H9 (cell line): ENCODE measurements around the gene NACA. TPM values are rescaled to one million over a fixed set of nuclear protein-coding genes. Genes with fewer than 3 reads are reported as not detected.

ENCODE experiments used
- DNase-seq: peaks from one replicate; pipeline ENCODE4 v3.0.0-alpha.2; 2017
- H2AFZ ChIP-seq: one replicate; pipeline ENCODE4 v1.6.1; 2013; ENCODE audit warnings: mild to moderate bottlenecking, low read length, control low read depth, moderate library complexity
- H2AK5ac ChIP-seq: 2 replicates; pipeline ENCODE4 v1.6.1; 2013; ENCODE audit warnings: low read length, control low read depth, mixed read lengths; ENCODE audit not compliant: insufficient read length
- H2BK120ac ChIP-seq: one replicate; pipeline ENCODE4 v1.6.1; 2013; ENCODE audit warnings: low read depth, mild to moderate bottlenecking, low read length, control low read depth, inconsistent platforms; ENCODE audit not compliant: poor library complexity, severe bottlenecking
- H2BK12ac ChIP-seq: 2 replicates; pipeline ENCODE4 v1.6.1; 2013; ENCODE audit warnings: low read length, control low read depth, mixed read lengths, low read depth; ENCODE audit not compliant: insufficient read length
- H2BK15ac ChIP-seq: 2 replicates; pipeline ENCODE4 v1.6.1; 2013; ENCODE audit warnings: low read depth, low read length, control low read depth
- H2BK20ac ChIP-seq: one replicate; pipeline ENCODE4 v1.6.1; 2013; ENCODE audit warnings: low read depth, mild to moderate bottlenecking, low read length, control low read depth, inconsistent platforms; ENCODE audit not compliant: poor library complexity, severe bottlenecking
- H2BK5ac ChIP-seq: 2 replicates; pipeline ENCODE4 v1.6.1; 2013; ENCODE audit warnings: low read length, control low read depth, mixed read lengths; ENCODE audit not compliant: insufficient read length
- H3K14ac ChIP-seq: 2 replicates; pipeline ENCODE4 v1.6.1; 2013; ENCODE audit warnings: low read length, control low read depth; ENCODE audit not compliant: insufficient read depth
- H3K18ac ChIP-seq: 2 replicates; pipeline ENCODE4 v1.6.1; 2013; ENCODE audit warnings: low read depth, mild to moderate bottlenecking, mixed read lengths, low read length, control low read depth; ENCODE audit not compliant: insufficient read length
- H3K23ac ChIP-seq: 2 replicates; pipeline ENCODE4 v1.6.1; 2013; ENCODE audit warnings: low read length, control low read depth, mixed read lengths, low read depth; ENCODE audit not compliant: insufficient read length
- H3K23me2 ChIP-seq: 2 replicates; pipeline ENCODE4 v1.6.1; 2013; ENCODE audit warnings: low read depth, mild to moderate bottlenecking, mixed read lengths, low read length, control low read depth; ENCODE audit not compliant: insufficient read length, poor library complexity, severe bottlenecking
- H3K27ac ChIP-seq: 2 replicates; pipeline ENCODE4 v1.5.1; 2013; ENCODE audit warnings: low read length, control low read depth, mixed read lengths, low read depth; ENCODE audit not compliant: insufficient read length
- H3K27me3 ChIP-seq: 2 replicates; pipeline ENCODE4 v1.6.1; 2013; ENCODE audit warnings: low read length, control low read depth, inconsistent platforms; ENCODE audit not compliant: insufficient read depth
- H3K4ac ChIP-seq: 2 replicates; pipeline ENCODE4 v1.6.1; 2013; ENCODE audit warnings: low read depth, mild to moderate bottlenecking, control low read depth, inconsistent platforms, low read length, moderate library complexity
- H3K4me1 ChIP-seq: 2 replicates; pipeline ENCODE4 v1.6.1; 2013; ENCODE audit warnings: low read length, control low read depth, inconsistent platforms; ENCODE audit not compliant: insufficient read depth
- H3K4me2 ChIP-seq: 2 replicates; pipeline ENCODE4 v1.6.1; 2013; ENCODE audit warnings: low read length, control low read depth, mixed read lengths; ENCODE audit not compliant: insufficient read length, insufficient read depth
- H3K56ac ChIP-seq: 2 replicates; pipeline ENCODE4 v1.6.1; 2013; ENCODE audit warnings: low read depth, mild to moderate bottlenecking, mixed read lengths, low read length, control low read depth; ENCODE audit not compliant: insufficient read length
- H3K79me1 ChIP-seq: 2 replicates; pipeline ENCODE4 v1.6.1; 2013; ENCODE audit warnings: low read depth, mild to moderate bottlenecking, moderate library complexity, low read length, control low read depth, inconsistent platforms; ENCODE audit not compliant: insufficient read depth, poor library complexity, severe bottlenecking
- H3K79me2 ChIP-seq: 2 replicates; pipeline ENCODE4 v1.6.1; 2013; ENCODE audit warnings: low read length, control low read depth, inconsistent platforms; ENCODE audit not compliant: insufficient read depth
- H3K9ac ChIP-seq: 2 replicates; pipeline ENCODE4 v1.6.1; 2013; ENCODE audit warnings: low read length, control low read depth, mixed read lengths; ENCODE audit not compliant: insufficient read length; ENCODE audit errors: extremely low read depth
- H3K9me3 ChIP-seq: one replicate; pipeline ENCODE4 v1.6.1; 2013; ENCODE audit warnings: low read depth, low read length, inconsistent platforms; ENCODE audit not compliant: control insufficient read depth
- H3T11ph ChIP-seq: one replicate; pipeline ENCODE4 v1.6.1; 2013; ENCODE audit warnings: mild to moderate bottlenecking, low read length, control low read depth, inconsistent platforms
- H4K20me1 ChIP-seq: one replicate; pipeline ENCODE4 v1.6.1; 2013; ENCODE audit not compliant: control insufficient read depth, insufficient read length, insufficient read depth
- H4K5ac ChIP-seq: 2 replicates; pipeline ENCODE4 v1.6.1; 2013; ENCODE audit warnings: low read depth, mild to moderate bottlenecking, mixed read lengths, low read length, control low read depth; ENCODE audit not compliant: insufficient read length
- H4K8ac ChIP-seq: replicated peaks from 2 replicates; pipeline ENCODE4 v1.6.1; 2013; ENCODE audit warnings: low read length, control low read depth, mixed read lengths, low read depth; ENCODE audit not compliant: insufficient read length
- H4K91ac ChIP-seq: 2 replicates; pipeline ENCODE4 v1.6.1; 2013; ENCODE audit warnings: low read depth, mild to moderate bottlenecking, moderate library complexity, mixed read lengths, low read length, control low read depth; ENCODE audit not compliant: insufficient read length
- H3K27ac Mint-ChIP-seq, 3 experiments: 2 replicates in 2 of 3; 3 replicates in 1 of 3; pipeline ENCODE4 v1.8.0; 2020 to 2021; ENCODE audit warnings: mixed read lengths in 3 of 3, mild to moderate bottlenecking in 1 of 3, moderate library complexity in 1 of 3
- H3K27me3 Mint-ChIP-seq: 2 replicates; pipeline ENCODE4 v1.8.0; 2021; ENCODE audit warnings: low read depth, mild to moderate bottlenecking, moderate library complexity, mixed read lengths
- H3K36me3 Mint-ChIP-seq, 3 experiments: 2 replicates in 2 of 3; 3 replicates in 1 of 3; pipeline ENCODE4 v1.8.0; 2020 to 2021; ENCODE audit warnings: low read depth in 3 of 3, mixed read lengths in 3 of 3; ENCODE audit not compliant: insufficient read depth in 1 of 3
- H3K4me1 Mint-ChIP-seq, 2 experiments: 2 replicates each; pipeline ENCODE4 v1.8.0; 2020; ENCODE audit warnings: mixed read lengths in 2 of 2
- H3K4me3 Mint-ChIP-seq, 2 experiments: 2 replicates in 1 of 2; 3 replicates in 1 of 2; pipeline ENCODE4 v1.8.0; 2020 to 2021; ENCODE audit warnings: mild to moderate bottlenecking in 2 of 2, mixed read lengths in 2 of 2, moderate library complexity in 1 of 2
- H3K9me3 Mint-ChIP-seq, 2 experiments: 2 replicates in 1 of 2; 3 replicates in 1 of 2; pipeline ENCODE4 v1.8.0; 2020; ENCODE audit warnings: mild to moderate bottlenecking in 2 of 2, mixed read lengths in 2 of 2, moderate library complexity in 1 of 2
- WGBS: extraction: QIAGEN DNeasy Blood & Tissue Kit; methylation state at CpG from one replicate; pipeline ENCODE4 v1.1.7; 2013; ENCODE audit warnings: missing lambda C conversion rate, low lambda C conversion rate, mixed read lengths; ENCODE audit not compliant: insufficient read length; ENCODE audit errors: extremely low coverage; 5-methylcytosine and 5-hydroxymethylcytosine counted together
- total RNA-seq: library from RNA; stranded (reverse); gene quantifications from 2 replicates; pipeline ENCODE4 v1.2.1, GENCODE V29; 2021
- TF ChIP-seq, protein P1 (sequence below): fragments of 200-600 bp; sonication (generic); conservative IDR thresholded peaks from 3 replicates; pipeline ENCODE4 v1.8.0; 2021; ENCODE audit warnings: antibody characterized with exemption, mild to moderate bottlenecking

The NACA gene
- total RNA-seq, 1 experiment from 2014 or later = 1,204 TPM

DNA sequence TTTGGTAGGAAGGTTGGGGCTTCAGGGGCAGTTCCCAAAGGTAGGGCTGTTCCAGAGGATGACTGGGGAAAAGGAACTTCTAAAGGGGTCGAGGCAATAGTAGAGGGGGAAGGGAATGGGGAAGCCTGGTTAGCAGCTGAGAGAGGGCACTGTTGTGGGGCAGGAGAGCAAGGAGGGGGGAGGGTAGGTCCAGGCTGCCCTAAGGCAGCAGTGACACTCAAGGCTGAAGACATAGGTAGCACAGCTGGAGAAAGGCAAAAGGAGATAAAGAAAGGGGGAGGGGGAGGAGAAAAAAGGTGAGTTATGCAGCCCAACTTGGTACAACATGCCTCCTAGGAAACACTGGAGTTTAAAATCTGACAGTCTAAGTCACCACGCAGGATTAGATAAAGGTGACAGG, 3.9 kb downstream of the NACA start:
- H3K79me2 ChIP-seq = peaks cover 52% of the 10 kb centered on the region; the same call in 1 of the 2 replicates
- peaks cover 64 to 75% (median 72%) of the 10 kb centered on the region in 3 experiments for H3K36me3 Mint-ChIP-seq
- no peak overlapping the region for H2BK120ac ChIP-seq
- peak overlapping the region in 2 of 3 experiments; percentile 68 to 81; a peak in 3 of 7 replicates for H3K27ac Mint-ChIP-seq
- H3K4me3 Mint-ChIP-seq = peak overlapping the region; percentile 41 to 44; a peak in 3 of 5 replicates
- H3K18ac ChIP-seq = no peak overlapping the region
- no peaks in the 10 kb centered on the region for H4K20me1 ChIP-seq
- no peaks in the 10 kb centered on the region for H3K27me3 ChIP-seq
- H2AFZ ChIP-seq = no peak overlapping the region
- H3K79me1 ChIP-seq = peaks cover 11% of the 10 kb centered on the region
- H3K23me2 ChIP-seq = peaks cover 10% of the 10 kb centered on the region
- peak overlapping the region; percentile 32 for H3K4me2 ChIP-seq
- no peak overlapping the region for H3K23ac ChIP-seq
- no peak overlapping the region for H4K91ac ChIP-seq
- WGBS = no CpG with 5 or more reads among the region's 2 CpGs
- no peak for DNase-seq
- peaks cover 67 to 73% of the 10 kb centered on the region in 2 experiments for H3K4me1 Mint-ChIP-seq
- no peak overlapping the region for H3K27ac ChIP-seq
- H3T11ph ChIP-seq = no peak overlapping the region
- H4K8ac ChIP-seq = no peak overlapping the region
- no peak overlapping the region for H2BK5ac ChIP-seq
- H4K5ac ChIP-seq = no peak overlapping the region
- H2BK20ac ChIP-seq = no peak overlapping the region
- H2BK12ac ChIP-seq = no peak overlapping the region
- peaks cover 10% of the 10 kb centered on the region for H3K4me1 ChIP-seq
- H3K4ac ChIP-seq = no peak overlapping the region
- TF ChIP-seq, protein P1, sequence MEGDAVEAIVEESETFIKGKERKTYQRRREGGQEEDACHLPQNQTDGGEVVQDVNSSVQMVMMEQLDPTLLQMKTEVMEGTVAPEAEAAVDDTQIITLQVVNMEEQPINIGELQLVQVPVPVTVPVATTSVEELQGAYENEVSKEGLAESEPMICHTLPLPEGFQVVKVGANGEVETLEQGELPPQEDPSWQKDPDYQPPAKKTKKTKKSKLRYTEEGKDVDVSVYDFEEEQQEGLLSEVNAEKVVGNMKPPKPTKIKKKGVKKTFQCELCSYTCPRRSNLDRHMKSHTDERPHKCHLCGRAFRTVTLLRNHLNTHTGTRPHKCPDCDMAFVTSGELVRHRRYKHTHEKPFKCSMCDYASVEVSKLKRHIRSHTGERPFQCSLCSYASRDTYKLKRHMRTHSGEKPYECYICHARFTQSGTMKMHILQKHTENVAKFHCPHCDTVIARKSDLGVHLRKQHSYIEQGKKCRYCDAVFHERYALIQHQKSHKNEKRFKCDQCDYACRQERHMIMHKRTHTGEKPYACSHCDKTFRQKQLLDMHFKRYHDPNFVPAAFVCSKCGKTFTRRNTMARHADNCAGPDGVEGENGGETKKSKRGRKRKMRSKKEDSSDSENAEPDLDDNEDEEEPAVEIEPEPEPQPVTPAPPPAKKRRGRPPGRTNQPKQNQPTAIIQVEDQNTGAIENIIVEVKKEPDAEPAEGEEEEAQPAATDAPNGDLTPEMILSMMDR = no peak
- no peak overlapping the region for H3K14ac ChIP-seq
- H3K27me3 Mint-ChIP-seq = no peaks in the 10 kb centered on the region
- no peak overlapping the region for H3K56ac ChIP-seq
- H2BK15ac ChIP-seq = no peak overlapping the region
- H3K9me3 ChIP-seq = no peaks in the 10 kb centered on the region
- no peak overlapping the region for H2AK5ac ChIP-seq
- no peak overlapping the region for H3K9ac ChIP-seq
- H3K9me3 Mint-ChIP-seq = no peaks in the 10 kb centered on the region
